Liver (tissue), 9 donors: ENCODE measurements around the gene TSPAN16. TPM values are rescaled to one million over a fixed set of nuclear protein-coding genes. Genes with fewer than 3 reads are reported as not detected.

Source experiments
- DNase-seq: peaks from one replicate; pipeline ENCODE4 v3.0.0-alpha.2; 2017; ENCODE audit warnings: low spot score
- H3K27ac ChIP-seq, 2 donors: one replicate each; pipeline ENCODE4 v1.7.0; 2013; ENCODE audit warnings: inconsistent platforms in 2 of 2, low read length in 2 of 2, control low read depth in 1 of 2, low read depth in 1 of 2, mild to moderate bottlenecking in 1 of 2
- H3K27me3 ChIP-seq, 4 donors: one replicate each; pipeline versions ENCODE4 v1.6.1 to v1.7.0; 2013; ENCODE audit warnings: low read length in 3 of 4, inconsistent platforms in 1 of 4, mild to moderate bottlenecking in 1 of 4, moderate library complexity in 1 of 4; ENCODE audit not compliant: control insufficient read depth in 4 of 4, insufficient read depth in 4 of 4
- H3K36me3 ChIP-seq, 4 donors: one replicate each; pipeline versions ENCODE4 v1.6.1 to v1.7.0; 2013; ENCODE audit warnings: low read length in 3 of 4, mild to moderate bottlenecking in 3 of 4, low read depth in 1 of 4, moderate library complexity in 1 of 4; ENCODE audit not compliant: control insufficient read depth in 4 of 4, insufficient read depth in 3 of 4
- H3K4me1 ChIP-seq, 4 donors: one replicate each; pipeline versions ENCODE4 v1.6.1 to v1.7.0; 2013; ENCODE audit warnings: low read length in 3 of 4, mild to moderate bottlenecking in 3 of 4, moderate library complexity in 1 of 4; ENCODE audit not compliant: control insufficient read depth in 4 of 4, insufficient read depth in 4 of 4
- H3K4me3 ChIP-seq, 3 donors: one replicate each; pipeline versions ENCODE4 v1.6.1 to v1.7.0; 2013; ENCODE audit warnings: low read length in 3 of 3, control low read depth in 1 of 3, low read depth in 1 of 3, mild to moderate bottlenecking in 1 of 3
- H3K9ac ChIP-seq, 2 donors: one replicate each; pipeline ENCODE4 v1.7.0; 2013; ENCODE audit warnings: low read length in 2 of 2, mild to moderate bottlenecking in 2 of 2, moderate library complexity in 2 of 2, control low read depth in 1 of 2, low read depth in 1 of 2
- H3K9me3 ChIP-seq, 4 donors: one replicate each; pipeline versions ENCODE4 v1.6.1 to v1.7.0; 2013; ENCODE audit warnings: low read length in 3 of 4; ENCODE audit not compliant: control insufficient read depth in 4 of 4
- EGR1 ChIP-seq, 2 donors: IDR thresholded peaks; 2 replicates each; pipeline ENCODE4 v1.6.1; 2016 to 2018; ENCODE audit warnings: antibody characterized with exemption in 2 of 2, low read depth in 2 of 2
- FOXA1 ChIP-seq: IDR thresholded peaks from 2 replicates; pipeline ENCODE4 v1.6.1; 2016; ENCODE audit warnings: antibody characterized with exemption
- FOXA2 ChIP-seq: IDR thresholded peaks from 2 replicates; pipeline ENCODE4 v1.6.1; 2016; ENCODE audit warnings: antibody characterized with exemption
- GABPA ChIP-seq, 2 donors: IDR thresholded peaks in 1 of 2; conservative IDR thresholded peaks in 1 of 2; 2 replicates each; pipeline ENCODE4 v1.6.1; 2016; ENCODE audit warnings: antibody characterized with exemption in 2 of 2, mild to moderate bottlenecking in 1 of 2, moderate library complexity in 1 of 2
- HNF4A ChIP-seq, 2 donors: conservative IDR thresholded peaks; 2 replicates each; pipeline ENCODE4 v1.6.1; 2016; ENCODE audit warnings: antibody characterized with exemption in 2 of 2, mild to moderate bottlenecking in 2 of 2
- HNF4G ChIP-seq: IDR thresholded peaks from 2 replicates; pipeline ENCODE4 v1.6.1; 2016; ENCODE audit warnings: antibody characterized with exemption
- JUND ChIP-seq, 2 donors: IDR thresholded peaks; 2 replicates each; pipeline ENCODE4 v1.6.1; 2016; ENCODE audit warnings: antibody characterized with exemption in 2 of 2
- NR2F2 ChIP-seq: IDR thresholded peaks from 2 replicates; pipeline ENCODE4 v1.6.1; 2016; ENCODE audit warnings: antibody characterized with exemption
- RAD21 ChIP-seq, 2 donors: IDR thresholded peaks; 2 replicates each; pipeline ENCODE4 v1.6.1; 2016; ENCODE audit warnings: antibody characterized with exemption in 2 of 2, mild to moderate bottlenecking in 2 of 2
- RXRA ChIP-seq, 2 donors: IDR thresholded peaks; 2 replicates each; pipeline ENCODE4 v1.6.1; 2017 to 2018; ENCODE audit warnings: antibody characterized with exemption in 2 of 2, mild to moderate bottlenecking in 1 of 2
- SP1 ChIP-seq: IDR thresholded peaks from 2 replicates; pipeline ENCODE4 v1.6.1; 2018; ENCODE audit warnings: antibody characterized with exemption, mild to moderate bottlenecking
- TAF1 ChIP-seq: conservative IDR thresholded peaks from 2 replicates; pipeline ENCODE4 v1.6.1; 2016; ENCODE audit warnings: antibody characterized with exemption, mild to moderate bottlenecking
- YY1 ChIP-seq: IDR thresholded peaks from 2 replicates; pipeline ENCODE4 v1.6.1; 2016; ENCODE audit warnings: antibody characterized with exemption, mild to moderate bottlenecking
- WGBS: extraction: QIAGEN DNeasy Blood & Tissue Kit; methylation state at CpG from one replicate; pipeline ENCODE4 v1.1.7; 2013; 5-methylcytosine and 5-hydroxymethylcytosine counted together
- polyA plus RNA-seq, 2 donors: library from polyadenylated mRNA; stranded (reverse) in 1 of 2; unstranded in 1 of 2; fragments of 200-250 nt in 1 of 2; fragments of >200 nt in 1 of 2; fragmentation: Nextera tagmentation in 1 of 2; extraction: Ambion mirVana in 1 of 2; gene quantifications; one replicate each; pipeline versions ENCODE4 v1.2.1 to v1.2.3, GENCODE V29; 2013 to 2015
- total RNA-seq, 2 donors: library from RNA; depleted of rRNA; stranded (reverse); fragments of >200 nt; gene quantifications; one replicate each; pipeline ENCODE4 v1.2.3, GENCODE V29; 2014
- TF ChIP-seq, protein P1 (sequence below): IDR thresholded peaks from 2 replicates; pipeline ENCODE4 v1.6.1; 2016; ENCODE audit warnings: antibody characterized with exemption
- TF ChIP-seq, protein P2 (sequence below): IDR thresholded peaks from 2 replicates; pipeline ENCODE4 v1.6.1; 2016; ENCODE audit warnings: antibody characterized with exemption
- TF ChIP-seq, protein P3 (sequence below): IDR thresholded peaks from 2 replicates; pipeline ENCODE4 v1.6.1; 2016; ENCODE audit warnings: antibody characterized with exemption
- TF ChIP-seq, protein P4 (sequence below): IDR thresholded peaks from 2 replicates; pipeline ENCODE4 v1.6.1; 2016; ENCODE audit warnings: antibody characterized with exemption, mild to moderate bottlenecking
- TF ChIP-seq, protein P5 (sequence below): fragments of 150-350 bp; IDR thresholded peaks from 2 replicates; pipeline ENCODE4 v1.5.1; 2017; ENCODE audit warnings: improper control_type of control experiment, low read depth, low read length; ENCODE audit not compliant: missing input control
- donor health status: healthy.
- donor health status: healthy.
- donor health status: healthy.
- donor health status: healthy.
- donor health status: healthy.

The TSPAN16 gene
- total and polyA plus RNA-seq, 4 donors, result not detected

DNA sequence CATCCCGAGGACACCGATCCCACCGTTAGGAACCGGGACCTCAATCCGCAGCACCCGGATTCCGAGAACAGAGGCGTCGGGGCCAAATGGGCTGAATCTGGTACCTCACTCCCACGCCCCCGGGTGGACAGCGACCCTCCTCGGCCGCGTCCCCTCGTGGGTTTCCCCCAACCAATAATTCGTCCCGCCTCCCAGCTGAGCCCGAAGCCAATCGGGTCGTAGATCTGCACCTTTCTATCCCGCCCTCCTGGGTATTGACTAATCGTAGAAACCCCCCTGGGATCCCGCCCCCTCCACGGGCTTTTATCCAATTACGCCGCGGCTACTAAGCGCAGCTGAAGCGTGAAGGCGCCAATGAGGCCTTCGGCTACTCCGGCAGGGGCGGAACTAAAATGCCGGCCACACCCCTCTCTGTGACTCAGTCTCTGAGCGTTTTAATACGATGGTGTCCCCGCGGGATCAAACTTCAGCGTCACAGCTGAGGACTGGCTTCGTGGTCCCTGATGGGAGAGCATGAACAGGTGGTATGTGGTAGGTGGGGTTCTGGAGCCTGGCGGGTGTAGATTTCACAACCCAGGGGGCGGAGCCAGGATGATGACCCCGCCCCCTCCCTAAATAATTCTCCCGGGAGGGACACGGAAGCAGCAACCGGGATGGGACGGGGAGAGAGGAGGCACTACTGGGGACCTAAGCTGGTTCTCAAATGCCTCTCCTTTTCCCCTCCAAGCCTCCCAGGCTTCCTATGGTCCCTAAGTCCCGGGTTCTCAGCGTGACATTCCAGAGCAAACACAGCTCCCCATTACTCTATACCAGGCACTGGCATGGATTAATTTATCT lies 50.4 kb downstream of the TSPAN16 start, which contains the start of the genes CCDC159 and TMEM205:
Gene CCDC159 (plus strand): TSS at position 416 of the 837 bp plus-strand sequence. CDS start 88 bp downstream, at position 504.
Gene TMEM205 (minus strand): TSS at position 165 of the 837 bp plus-strand sequence. CDS start 649 bp downstream, outside the sequence.
- Histone ChIP-seq H3K27me3 (no peaks in the 10 kb centered on the region), H3K4me3 (peak within 1 kb of the TSS; percentile 58 to 96 (median 84)), H3K4me1 (peaks cover 0 to 27% (median 22%) of the 10 kb centered on the region in 4 donors), H3K9me3 (no peaks in the 10 kb centered on the region), H3K9ac (peak within 1 kb of the TSS; percentile 86 to 91), H3K27ac (peak within 1 kb of the TSS; percentile 81 to 83), H3K36me3 (peaks cover 3 to 9% (median 4%) of the 10 kb centered on the region in 4 donors)
- DNase-seq, result peak; percentile 95
- TF ChIP-seq RXRA (IDR thresholded peaks at IDR 0.05) (peak; percentile 52 to 69), FOXA2 (no peak), GABPA (IDR thresholded peaks at IDR 0.05 in 1 of 2, conservative IDR thresholded peaks at IDR 0.05 in 1 of 2) (peak; percentile 41 to 80), EGR1 (IDR thresholded peaks at IDR 0.05; ENCODE audit: low read depth in 2 of 2) (peak; percentile 85 to 93), SP1 (peak; percentile 97), NR2F2 (peak; percentile 46), HNF4A (conservative IDR thresholded peaks at IDR 0.05) (peak; percentile 29 to 31), FOXA1 (no peak), JUND (IDR thresholded peaks at IDR 0.05) (peak; percentile 96 to 98), HNF4G (no peak), RAD21 (IDR thresholded peaks at IDR 0.05) (no peak), YY1 (peak; percentile 95), TAF1 (no peak)
- TF ChIP-seq, protein P1, sequence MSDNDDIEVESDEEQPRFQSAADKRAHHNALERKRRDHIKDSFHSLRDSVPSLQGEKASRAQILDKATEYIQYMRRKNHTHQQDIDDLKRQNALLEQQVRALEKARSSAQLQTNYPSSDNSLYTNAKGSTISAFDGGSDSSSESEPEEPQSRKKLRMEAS, result peak; percentile 94
- TF ChIP-seq, protein P2, sequence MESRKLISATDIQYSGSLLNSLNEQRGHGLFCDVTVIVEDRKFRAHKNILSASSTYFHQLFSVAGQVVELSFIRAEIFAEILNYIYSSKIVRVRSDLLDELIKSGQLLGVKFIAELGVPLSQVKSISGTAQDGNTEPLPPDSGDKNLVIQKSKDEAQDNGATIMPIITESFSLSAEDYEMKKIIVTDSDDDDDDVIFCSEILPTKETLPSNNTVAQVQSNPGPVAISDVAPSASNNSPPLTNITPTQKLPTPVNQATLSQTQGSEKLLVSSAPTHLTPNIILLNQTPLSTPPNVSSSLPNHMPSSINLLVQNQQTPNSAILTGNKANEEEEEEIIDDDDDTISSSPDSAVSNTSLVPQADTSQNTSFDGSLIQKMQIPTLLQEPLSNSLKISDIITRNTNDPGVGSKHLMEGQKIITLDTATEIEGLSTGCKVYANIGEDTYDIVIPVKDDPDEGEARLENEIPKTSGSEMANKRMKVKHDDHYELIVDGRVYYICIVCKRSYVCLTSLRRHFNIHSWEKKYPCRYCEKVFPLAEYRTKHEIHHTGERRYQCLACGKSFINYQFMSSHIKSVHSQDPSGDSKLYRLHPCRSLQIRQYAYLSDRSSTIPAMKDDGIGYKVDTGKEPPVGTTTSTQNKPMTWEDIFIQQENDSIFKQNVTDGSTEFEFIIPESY, result peak; percentile 94
- TF ChIP-seq, protein P3, sequence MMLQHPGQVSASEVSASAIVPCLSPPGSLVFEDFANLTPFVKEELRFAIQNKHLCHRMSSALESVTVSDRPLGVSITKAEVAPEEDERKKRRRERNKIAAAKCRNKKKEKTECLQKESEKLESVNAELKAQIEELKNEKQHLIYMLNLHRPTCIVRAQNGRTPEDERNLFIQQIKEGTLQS, result peak; percentile 74
- TF ChIP-seq, protein P4, sequence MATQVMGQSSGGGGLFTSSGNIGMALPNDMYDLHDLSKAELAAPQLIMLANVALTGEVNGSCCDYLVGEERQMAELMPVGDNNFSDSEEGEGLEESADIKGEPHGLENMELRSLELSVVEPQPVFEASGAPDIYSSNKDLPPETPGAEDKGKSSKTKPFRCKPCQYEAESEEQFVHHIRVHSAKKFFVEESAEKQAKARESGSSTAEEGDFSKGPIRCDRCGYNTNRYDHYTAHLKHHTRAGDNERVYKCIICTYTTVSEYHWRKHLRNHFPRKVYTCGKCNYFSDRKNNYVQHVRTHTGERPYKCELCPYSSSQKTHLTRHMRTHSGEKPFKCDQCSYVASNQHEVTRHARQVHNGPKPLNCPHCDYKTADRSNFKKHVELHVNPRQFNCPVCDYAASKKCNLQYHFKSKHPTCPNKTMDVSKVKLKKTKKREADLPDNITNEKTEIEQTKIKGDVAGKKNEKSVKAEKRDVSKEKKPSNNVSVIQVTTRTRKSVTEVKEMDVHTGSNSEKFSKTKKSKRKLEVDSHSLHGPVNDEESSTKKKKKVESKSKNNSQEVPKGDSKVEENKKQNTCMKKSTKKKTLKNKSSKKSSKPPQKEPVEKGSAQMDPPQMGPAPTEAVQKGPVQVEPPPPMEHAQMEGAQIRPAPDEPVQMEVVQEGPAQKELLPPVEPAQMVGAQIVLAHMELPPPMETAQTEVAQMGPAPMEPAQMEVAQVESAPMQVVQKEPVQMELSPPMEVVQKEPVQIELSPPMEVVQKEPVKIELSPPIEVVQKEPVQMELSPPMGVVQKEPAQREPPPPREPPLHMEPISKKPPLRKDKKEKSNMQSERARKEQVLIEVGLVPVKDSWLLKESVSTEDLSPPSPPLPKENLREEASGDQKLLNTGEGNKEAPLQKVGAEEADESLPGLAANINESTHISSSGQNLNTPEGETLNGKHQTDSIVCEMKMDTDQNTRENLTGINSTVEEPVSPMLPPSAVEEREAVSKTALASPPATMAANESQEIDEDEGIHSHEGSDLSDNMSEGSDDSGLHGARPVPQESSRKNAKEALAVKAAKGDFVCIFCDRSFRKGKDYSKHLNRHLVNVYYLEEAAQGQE, result peak; percentile 69
- TF ChIP-seq, protein P5, sequence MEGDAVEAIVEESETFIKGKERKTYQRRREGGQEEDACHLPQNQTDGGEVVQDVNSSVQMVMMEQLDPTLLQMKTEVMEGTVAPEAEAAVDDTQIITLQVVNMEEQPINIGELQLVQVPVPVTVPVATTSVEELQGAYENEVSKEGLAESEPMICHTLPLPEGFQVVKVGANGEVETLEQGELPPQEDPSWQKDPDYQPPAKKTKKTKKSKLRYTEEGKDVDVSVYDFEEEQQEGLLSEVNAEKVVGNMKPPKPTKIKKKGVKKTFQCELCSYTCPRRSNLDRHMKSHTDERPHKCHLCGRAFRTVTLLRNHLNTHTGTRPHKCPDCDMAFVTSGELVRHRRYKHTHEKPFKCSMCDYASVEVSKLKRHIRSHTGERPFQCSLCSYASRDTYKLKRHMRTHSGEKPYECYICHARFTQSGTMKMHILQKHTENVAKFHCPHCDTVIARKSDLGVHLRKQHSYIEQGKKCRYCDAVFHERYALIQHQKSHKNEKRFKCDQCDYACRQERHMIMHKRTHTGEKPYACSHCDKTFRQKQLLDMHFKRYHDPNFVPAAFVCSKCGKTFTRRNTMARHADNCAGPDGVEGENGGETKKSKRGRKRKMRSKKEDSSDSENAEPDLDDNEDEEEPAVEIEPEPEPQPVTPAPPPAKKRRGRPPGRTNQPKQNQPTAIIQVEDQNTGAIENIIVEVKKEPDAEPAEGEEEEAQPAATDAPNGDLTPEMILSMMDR, result peak; percentile 3
- under 1% methylated on average over 50 of the region's 50 CpGs for WGBS
